ENCODE data around the gene USP47.
A peak's percentile ranks its signal among the peaks of the same experiment; 100 is the strongest.

USP47 gene

GRCh38 chr11:11980200-11980599 is 138.4 kb downstream of the USP47 start:
- TF ChIP-seq, protein P1, sequence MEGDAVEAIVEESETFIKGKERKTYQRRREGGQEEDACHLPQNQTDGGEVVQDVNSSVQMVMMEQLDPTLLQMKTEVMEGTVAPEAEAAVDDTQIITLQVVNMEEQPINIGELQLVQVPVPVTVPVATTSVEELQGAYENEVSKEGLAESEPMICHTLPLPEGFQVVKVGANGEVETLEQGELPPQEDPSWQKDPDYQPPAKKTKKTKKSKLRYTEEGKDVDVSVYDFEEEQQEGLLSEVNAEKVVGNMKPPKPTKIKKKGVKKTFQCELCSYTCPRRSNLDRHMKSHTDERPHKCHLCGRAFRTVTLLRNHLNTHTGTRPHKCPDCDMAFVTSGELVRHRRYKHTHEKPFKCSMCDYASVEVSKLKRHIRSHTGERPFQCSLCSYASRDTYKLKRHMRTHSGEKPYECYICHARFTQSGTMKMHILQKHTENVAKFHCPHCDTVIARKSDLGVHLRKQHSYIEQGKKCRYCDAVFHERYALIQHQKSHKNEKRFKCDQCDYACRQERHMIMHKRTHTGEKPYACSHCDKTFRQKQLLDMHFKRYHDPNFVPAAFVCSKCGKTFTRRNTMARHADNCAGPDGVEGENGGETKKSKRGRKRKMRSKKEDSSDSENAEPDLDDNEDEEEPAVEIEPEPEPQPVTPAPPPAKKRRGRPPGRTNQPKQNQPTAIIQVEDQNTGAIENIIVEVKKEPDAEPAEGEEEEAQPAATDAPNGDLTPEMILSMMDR (IDR thresholded peaks at IDR 0.05; ENCODE audit: low read depth, low read length, missing control alignments) = no peak
- in situ Hi-C loops (cut with HindIII; ENCODE audit: low pct_ligation_motif_present, low sequenced_read_pairs) = no loop called here
- no peak overlapping the region for H3K4me3 ChIP-seq (ENCODE audit: low read depth, low read length)
- H3K36me3 ChIP-seq (replicated peaks) = no peaks in the 10 kb centered on the region
- H3K27me3 ChIP-seq (replicated peaks) = no peaks in the 10 kb centered on the region
- peak overlapping the region; percentile 85 for H3K27ac ChIP-seq
- no peak for DNase-seq

DNA sequence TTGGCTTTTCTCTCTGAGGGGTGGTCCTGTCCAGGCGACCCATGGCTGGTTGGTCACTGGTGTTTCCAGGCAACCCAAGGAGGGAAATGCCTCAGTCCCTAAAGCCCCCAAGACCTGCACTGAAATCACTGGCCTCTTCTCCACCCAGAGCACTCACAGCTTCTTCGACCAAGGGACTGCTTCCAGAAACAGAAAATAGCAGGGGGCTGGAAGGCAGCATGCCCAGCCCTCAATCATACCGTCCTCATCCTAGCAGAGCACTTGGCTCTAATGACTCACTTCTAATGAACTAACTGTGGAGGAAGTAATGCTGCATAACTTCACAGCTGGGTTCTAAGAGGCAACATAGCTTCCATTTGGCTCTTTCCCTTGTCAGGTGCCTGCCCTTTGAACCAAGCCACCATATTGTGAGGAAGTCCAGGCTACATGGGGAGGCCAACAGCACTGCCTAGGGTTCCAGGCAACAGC is 139.1 kb downstream of the USP47 start:
- in situ Hi-C loops (cut with HindIII; ENCODE audit: low pct_ligation_motif_present, low sequenced_read_pairs) = no loop called here
- Histone ChIP-seq H3K27ac (no peak overlapping the region), H3K36me3 (replicated peaks) (no peaks in the 10 kb centered on the region), H3K4me3 (ENCODE audit: low read depth, low read length) (no peak overlapping the region), H3K27me3 (replicated peaks) (no peaks in the 10 kb centered on the region)
- TF ChIP-seq, protein P1 (IDR thresholded peaks at IDR 0.05; ENCODE audit: low read depth, low read length, missing control alignments) = no peak
- DNase-seq = no peak

DNA sequence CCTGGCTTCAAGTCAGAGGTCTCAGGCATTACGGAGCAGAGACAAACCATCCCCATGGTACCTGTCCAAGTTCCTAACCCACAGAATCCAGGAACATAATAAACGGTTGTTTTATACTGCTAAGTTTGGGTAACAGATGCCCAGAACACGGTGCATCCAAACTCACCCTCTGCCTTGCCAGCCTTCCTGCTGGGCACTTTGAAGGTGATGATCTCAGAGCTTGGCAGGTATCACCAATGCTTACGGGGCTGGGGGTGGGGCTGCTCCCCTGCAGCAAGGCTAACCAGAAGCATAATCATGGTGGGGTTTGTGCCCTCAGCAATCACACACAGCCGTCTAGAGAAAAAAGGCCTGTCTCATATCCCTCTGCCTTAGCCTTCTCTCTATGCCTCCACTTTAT is 139.6 kb downstream of the USP47 start:
- DNase-seq = no peak

GRCh38 chr11:11981840-11982239 is 140.1 kb downstream of the USP47 start:
- Histone ChIP-seq H3K4me3 (ENCODE audit: low read depth, low read length) (no peak overlapping the region), H3K36me3 (replicated peaks) (no peaks in the 10 kb centered on the region), H3K27me3 (replicated peaks) (no peaks in the 10 kb centered on the region), H3K27ac (no peak overlapping the region)
- DNase-seq = no peak
- TF ChIP-seq, protein P1 (IDR thresholded peaks at IDR 0.05; ENCODE audit: low read depth, low read length, missing control alignments) = no peak
- in situ Hi-C loops (cut with HindIII; ENCODE audit: low pct_ligation_motif_present, low sequenced_read_pairs) = no loop called here

More for the DNA sequence above, 139.6 kb downstream of the USP47 start:
- TF ChIP-seq, protein P1 (IDR thresholded peaks at IDR 0.05; ENCODE audit: low read depth, low read length, missing control alignments) = no peak
- Histone ChIP-seq H3K36me3 (replicated peaks) (no peaks in the 10 kb centered on the region), H3K27ac (no peak overlapping the region), H3K27me3 (replicated peaks) (no peaks in the 10 kb centered on the region), H3K4me3 (ENCODE audit: low read depth, low read length) (no peak overlapping the region)
- in situ Hi-C loops (cut with HindIII; ENCODE audit: low pct_ligation_motif_present, low sequenced_read_pairs) = no loop called here

DNA sequence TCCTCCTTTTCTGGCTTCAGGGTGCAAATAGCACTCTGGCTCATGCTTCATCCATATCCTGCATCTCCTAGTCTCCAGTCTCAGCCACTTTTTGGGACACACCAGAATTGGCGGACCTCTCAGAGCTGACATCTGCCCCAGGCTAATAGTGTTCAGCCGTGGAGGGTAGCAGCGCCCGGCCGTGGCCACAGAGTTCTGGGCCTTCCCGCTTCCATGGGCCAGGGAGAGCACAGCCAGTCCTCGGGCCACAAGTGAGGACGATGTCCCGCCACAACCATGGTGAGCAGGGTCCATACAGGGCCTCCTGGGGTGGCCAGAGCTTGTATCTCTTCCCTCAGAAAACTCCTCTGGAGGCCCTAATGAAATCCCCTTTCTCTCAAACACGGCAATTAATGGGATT is 140.7 kb downstream of the USP47 start:
- Histone ChIP-seq H3K4me3 (ENCODE audit: low read depth, low read length) (no peak overlapping the region), H3K36me3 (replicated peaks) (no peaks in the 10 kb centered on the region), H3K27ac (no peak overlapping the region), H3K27me3 (replicated peaks) (no peaks in the 10 kb centered on the region)
- no peak for DNase-seq
- TF ChIP-seq, protein P1 (IDR thresholded peaks at IDR 0.05; ENCODE audit: low read depth, low read length, missing control alignments) = no peak
- in situ Hi-C loops (cut with HindIII; ENCODE audit: low pct_ligation_motif_present, low sequenced_read_pairs) = no loop called here

- Histone ChIP-seq H3K27ac (no peak overlapping the region), H3K4me3 (ENCODE audit: low read depth, low read length) (no peak overlapping the region), H3K36me3 (replicated peaks) (no peaks in the 10 kb centered on the region), H3K27me3 (replicated peaks) (no peaks in the 10 kb centered on the region)
- in situ Hi-C loops (cut with HindIII; ENCODE audit: low pct_ligation_motif_present, low sequenced_read_pairs) = no loop called here
- TF ChIP-seq, protein P1 (IDR thresholded peaks at IDR 0.05; ENCODE audit: low read depth, low read length, missing control alignments) = no peak
- DNase-seq = no peak
Measured at GRCh38 chr11:11982975-11983374, 141.2 kb downstream of the USP47 start.
